Neural cell (in vitro differentiated cells): ENCODE measurements around the gene CNOT6.

ENCODE experiments used
- CTCF ChIP-seq: fragments of 450-650 bp; IDR thresholded peaks from 2 replicates; pipeline ENCODE4 v1.5.1; 2014; ENCODE audit warnings: antibody characterized with exemption, mild to moderate bottlenecking, moderate library complexity; ENCODE audit not compliant: poor library complexity, severe bottlenecking
- EP300 ChIP-seq: fragments of 450-650 bp; conservative IDR thresholded peaks from 2 replicates; pipeline ENCODE4 v1.6.1; 2014; ENCODE audit warnings: antibody characterized with exemption, mild to moderate bottlenecking, moderate library complexity; ENCODE audit not compliant: poor library complexity, severe bottlenecking
- EZH2 ChIP-seq: fragments of 200-600, 300-800 bp; shearing (Covaris generic), sonication (generic); IDR thresholded peaks from 2 replicates; pipeline ENCODE4 v1.6.1; 2014; ENCODE audit warnings: antibody characterized with exemption, low read length, borderline replicate concordance, mild to moderate bottlenecking; ENCODE audit not compliant: insufficient read depth, poor library complexity, severe bottlenecking
- POLR2AphosphoS5 ChIP-seq: IDR thresholded peaks from 2 replicates; pipeline ENCODE4 v1.6.1; 2012
- REST ChIP-seq: IDR thresholded peaks from 2 replicates; pipeline ENCODE4 v1.6.1; 2012; ENCODE audit warnings: borderline replicate concordance

GRCh38 chr5:180495991-180496741 is 2.0 kb downstream of the CNOT6 start:
- no peak for TF ChIP-seq CTCF
- no peak for TF ChIP-seq EP300
- TF ChIP-seq REST = no peak
- no peak for TF ChIP-seq POLR2AphosphoS5
- TF ChIP-seq EZH2 = no peak
